Kidney epithelial cell (primary cell): ENCODE data around the gene CPEB1. TPM values are rescaled to one million over a fixed set of nuclear protein-coding genes. Genes with fewer than 3 reads are reported as not detected.

Source experiments
- DNase-seq: peaks from one replicate; pipeline ENCODE4 v3.0.0-alpha.2; 2010; ENCODE audit warnings: low read depth
- H3K27me3 ChIP-seq: 2 replicates; pipeline ENCODE4 v1.6.0; 2011; ENCODE audit warnings: low read length; ENCODE audit not compliant: control insufficient read depth, insufficient read depth
- H3K36me3 ChIP-seq: 2 replicates; pipeline ENCODE4 v1.5.1; 2011; ENCODE audit warnings: low read length; ENCODE audit not compliant: control insufficient read depth, insufficient read depth
- H3K4me3 ChIP-seq: 2 replicates; pipeline ENCODE4 v1.5.1; 2011; ENCODE audit warnings: low read depth, mild to moderate bottlenecking, control low read depth, low read length
- CTCF ChIP-seq: IDR thresholded peaks from 2 replicates; pipeline ENCODE4 v1.5.1; 2011; ENCODE audit warnings: mild to moderate bottlenecking, moderate library complexity, low read length, control low read depth, inconsistent platforms; ENCODE audit not compliant: insufficient read depth, poor library complexity, severe bottlenecking
- total RNA-seq: library from RNA; depleted of rRNA; stranded (reverse); fragments of >200 nt; gene quantifications from 2 replicates; pipeline ENCODE4 v1.2.3, GENCODE V29; 2015

The CPEB1 gene
- total RNA-seq, 1 donor from 2014 or later, result 3.8 TPM

- no peak for DNase-seq
- no peak for TF ChIP-seq CTCF
These were observed 47.3 kb downstream of the CPEB1 start for GRCh38 chr15:82599862-82600261.

GRCh38 chr15:82597815-82598214, 49.3 kb downstream of the CPEB1 start:
- H3K36me3 ChIP-seq, result no peaks in the 10 kb centered on the region

More at GRCh38 chr15:82599862-82600261, 47.3 kb downstream of the CPEB1 start:
- Histone ChIP-seq H3K36me3 (no peaks in the 10 kb centered on the region), H3K27me3 (no peaks in the 10 kb centered on the region), H3K4me3 (no peak overlapping the region)

GRCh38 chr15:82595766-82596165, 51.4 kb downstream of the CPEB1 start:
- H3K27me3 ChIP-seq, result no peaks in the 10 kb centered on the region
- H3K4me3 ChIP-seq, result no peak overlapping the region
- H3K36me3 ChIP-seq, result no peaks in the 10 kb centered on the region
- no peak for DNase-seq
- no peak for TF ChIP-seq CTCF

More at GRCh38 chr15:82597815-82598214, 49.3 kb downstream of the CPEB1 start:
- Histone ChIP-seq H3K27me3 (no peaks in the 10 kb centered on the region), H3K4me3 (no peak overlapping the region)
- TF ChIP-seq CTCF, result no peak
- DNase-seq, result no peak

GRCh38 chr15:82595203-82595602, 52.0 kb downstream of the CPEB1 start:
- Histone ChIP-seq H3K4me3 (no peak overlapping the region), H3K36me3 (no peaks in the 10 kb centered on the region), H3K27me3 (no peaks in the 10 kb centered on the region)
- TF ChIP-seq CTCF, result no peak
- no peak for DNase-seq

GRCh38 chr15:82587805-82588204, 59.4 kb downstream of the CPEB1 start:
- TF ChIP-seq CTCF, result no peak
- Histone ChIP-seq H3K4me3 (no peak overlapping the region), H3K36me3 (no peaks in the 10 kb centered on the region), H3K27me3 (no peaks in the 10 kb centered on the region)
- DNase-seq, result no peak

- TF ChIP-seq CTCF, result peak; percentile 3
- no peak overlapping the region for H3K4me3 ChIP-seq
- H3K27me3 ChIP-seq, result no peaks in the 10 kb centered on the region
- DNase-seq, result no peak
- H3K36me3 ChIP-seq, result no peaks in the 10 kb centered on the region
These were observed 62.1 kb downstream of the CPEB1 start for GRCh38 chr15:82585072-82585471.
